AG04449 (cell line): ENCODE results near the gene MTOR.
"Not testable (repeated sequence)": the region's sequence is repeated elsewhere in the genome, so short reads cannot be mapped to it uniquely, and the experiment has no call there.

ENCODE experiments used
- CTCF ChIA-PET: fragments of 350-600 bp; formaldehyde crosslinking; extraction: SDS; loops from one replicate; lab custom pipeline; 2021; ENCODE audit warnings: antibody characterized with exemption; lab: Yijun Ruan, JAX
- POLR2A ChIA-PET: fragments of 400-600, 350-600 bp; formaldehyde crosslinking; extraction: SDS; loops from one replicate; lab custom pipeline; 2020; ENCODE audit warnings: antibody characterized with exemption, inconsistent platforms; lab: Yijun Ruan, JAX
- DNase-seq: peaks from one replicate; pipeline ENCODE4 v3.0.0-alpha.2; 2010; ENCODE audit warnings: low read depth, low spot score
- H3K4me3 ChIP-seq: 2 replicates; pipeline ENCODE4 v1.5.1; 2011; ENCODE audit warnings: low read depth, mild to moderate bottlenecking, control low read depth, low read length
- TF ChIP-seq, protein P1 (sequence below): IDR thresholded peaks from one replicate; pipeline ENCODE4 v1.5.1; 2011; ENCODE audit warnings: mild to moderate bottlenecking, moderate library complexity, low read length, control low read depth, inconsistent platforms; ENCODE audit not compliant: insufficient read depth; ENCODE audit errors: missing control alignments

Gene MTOR

DNA sequence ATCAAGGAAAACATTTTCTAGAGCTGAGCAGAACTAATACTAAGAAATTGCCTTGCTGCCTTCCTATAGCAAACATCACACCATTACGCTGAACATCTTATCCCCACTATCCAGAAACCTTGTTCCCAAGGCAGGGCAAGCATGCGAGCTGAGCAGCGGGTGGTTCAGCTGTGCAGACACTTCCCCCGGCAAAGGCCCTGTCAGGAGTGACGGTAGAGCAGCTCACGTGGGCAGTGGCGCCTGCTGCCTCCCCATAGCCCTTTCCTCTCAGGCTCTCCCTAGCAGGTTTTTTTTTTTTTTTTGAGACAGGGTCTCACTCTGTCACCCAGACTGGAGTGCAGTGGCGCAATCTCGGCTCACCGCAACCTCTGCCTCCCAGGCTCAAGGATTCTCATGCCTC, 86.9 kb downstream of the MTOR start:
- CTCF ChIA-PET, result no interaction called here
- H3K4me3 ChIP-seq, result no peak overlapping the region
- POLR2A ChIA-PET, result no interaction called here
- TF ChIP-seq, protein P1, sequence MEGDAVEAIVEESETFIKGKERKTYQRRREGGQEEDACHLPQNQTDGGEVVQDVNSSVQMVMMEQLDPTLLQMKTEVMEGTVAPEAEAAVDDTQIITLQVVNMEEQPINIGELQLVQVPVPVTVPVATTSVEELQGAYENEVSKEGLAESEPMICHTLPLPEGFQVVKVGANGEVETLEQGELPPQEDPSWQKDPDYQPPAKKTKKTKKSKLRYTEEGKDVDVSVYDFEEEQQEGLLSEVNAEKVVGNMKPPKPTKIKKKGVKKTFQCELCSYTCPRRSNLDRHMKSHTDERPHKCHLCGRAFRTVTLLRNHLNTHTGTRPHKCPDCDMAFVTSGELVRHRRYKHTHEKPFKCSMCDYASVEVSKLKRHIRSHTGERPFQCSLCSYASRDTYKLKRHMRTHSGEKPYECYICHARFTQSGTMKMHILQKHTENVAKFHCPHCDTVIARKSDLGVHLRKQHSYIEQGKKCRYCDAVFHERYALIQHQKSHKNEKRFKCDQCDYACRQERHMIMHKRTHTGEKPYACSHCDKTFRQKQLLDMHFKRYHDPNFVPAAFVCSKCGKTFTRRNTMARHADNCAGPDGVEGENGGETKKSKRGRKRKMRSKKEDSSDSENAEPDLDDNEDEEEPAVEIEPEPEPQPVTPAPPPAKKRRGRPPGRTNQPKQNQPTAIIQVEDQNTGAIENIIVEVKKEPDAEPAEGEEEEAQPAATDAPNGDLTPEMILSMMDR, result no peak
- no peak for DNase-seq

DNA sequence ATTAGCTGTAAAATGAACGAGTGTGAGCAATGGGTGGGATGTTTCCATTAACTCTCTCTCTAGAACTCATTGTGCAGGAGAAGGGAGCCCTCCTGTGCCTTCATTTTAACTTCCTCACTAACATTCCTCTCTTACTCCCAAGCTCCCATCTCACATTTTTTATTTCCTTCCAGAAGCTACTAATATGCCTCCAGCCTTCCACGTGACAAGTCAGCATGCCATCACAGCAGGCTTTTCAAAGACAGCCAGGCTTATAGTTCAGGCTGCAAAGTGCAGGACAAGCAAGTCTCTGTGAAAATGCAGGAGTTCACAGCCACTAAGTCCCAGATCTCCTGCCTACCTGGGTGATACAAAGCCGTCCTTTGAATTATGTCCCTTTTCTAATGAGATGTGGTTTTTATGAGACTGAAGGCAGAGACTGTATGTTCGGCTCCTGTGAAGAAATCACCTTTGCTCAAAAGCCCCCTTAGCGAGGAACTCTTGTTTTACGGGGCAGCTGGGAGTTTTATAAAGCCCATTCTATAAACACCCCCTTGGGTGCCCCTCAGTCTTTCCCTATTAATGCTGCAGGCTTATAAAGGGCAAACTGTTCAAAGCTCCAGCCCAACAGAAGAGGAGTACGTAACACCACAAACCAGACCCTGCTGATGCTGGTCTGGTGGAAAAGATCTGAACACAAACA, 87.9 kb downstream of the MTOR start:
- TF ChIP-seq, protein P1, result no peak
- no peak overlapping the region for H3K4me3 ChIP-seq
- no peak for DNase-seq
- POLR2A ChIA-PET, result interaction anchor here (1.0 kb wide), 1 partner anchor 479 kb away, joined by 4 read pairs; no protein-coding TSS in a partner anchor
- CTCF ChIA-PET, result interaction anchor here (1.0 to 1.1 kb wide), 2 partner anchors 12 to 137 kb away, joined by 3 to 5 read pairs; no protein-coding TSS in a partner anchor

DNA sequence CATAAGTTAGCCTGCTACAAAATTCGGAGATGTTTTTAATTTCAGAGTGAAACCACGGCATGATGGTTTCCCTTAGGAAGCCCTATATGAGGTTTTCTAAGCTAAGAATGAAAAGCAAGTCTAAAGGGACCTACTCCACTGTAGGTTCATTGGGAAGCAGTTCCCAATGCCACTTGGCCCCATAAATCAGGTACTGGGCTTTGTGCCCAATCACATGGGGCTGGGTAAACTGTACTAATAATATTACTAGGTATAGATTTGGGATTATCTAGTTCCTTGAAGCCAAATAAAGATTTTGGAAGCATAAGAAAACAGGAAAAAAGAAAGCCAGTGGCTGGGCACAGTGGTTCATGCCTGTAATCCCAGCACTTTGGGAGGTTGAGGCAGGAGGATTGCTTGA, 92.2 kb downstream of the MTOR start:
- TF ChIP-seq, protein P1, result no peak
- H3K4me3 ChIP-seq, result no peak overlapping the region
- ChIA-PET CTCF (interaction anchor here (0.6 to 1.7 kb wide), 4 partner anchors 8 to 132 kb away, joined by 3 to 8 read pairs (median 3); no protein-coding TSS in a partner anchor), POLR2A (no interaction called here)
- no peak for DNase-seq

DNA sequence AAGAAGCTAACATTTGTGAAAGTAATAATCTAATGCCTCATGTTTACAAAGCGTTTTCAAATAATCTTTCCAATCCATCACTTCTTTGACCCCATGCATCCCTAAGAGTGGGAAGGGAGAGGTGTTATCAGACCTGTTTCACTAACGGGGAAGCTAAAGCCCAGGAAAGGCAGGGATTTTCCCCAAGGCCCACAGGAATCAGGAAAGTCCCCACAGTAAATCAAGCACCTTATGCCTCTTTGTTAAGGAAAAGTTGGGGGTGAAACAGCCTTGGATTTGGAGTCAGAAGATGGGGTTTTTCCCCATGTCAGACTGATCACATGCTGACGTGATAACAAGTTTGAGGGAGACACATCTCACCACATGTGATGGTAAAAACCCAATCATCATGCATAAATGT, 93.1 kb downstream of the MTOR start:
- H3K4me3 ChIP-seq, result no peak overlapping the region
- TF ChIP-seq, protein P1, result no peak
- no peak for DNase-seq
- CTCF ChIA-PET, result interaction anchor here (1.0 to 1.7 kb wide), 3 partner anchors 9 to 131 kb away, joined by 3 to 8 read pairs (median 3); no protein-coding TSS in a partner anchor
- POLR2A ChIA-PET, result no interaction called here

DNA sequence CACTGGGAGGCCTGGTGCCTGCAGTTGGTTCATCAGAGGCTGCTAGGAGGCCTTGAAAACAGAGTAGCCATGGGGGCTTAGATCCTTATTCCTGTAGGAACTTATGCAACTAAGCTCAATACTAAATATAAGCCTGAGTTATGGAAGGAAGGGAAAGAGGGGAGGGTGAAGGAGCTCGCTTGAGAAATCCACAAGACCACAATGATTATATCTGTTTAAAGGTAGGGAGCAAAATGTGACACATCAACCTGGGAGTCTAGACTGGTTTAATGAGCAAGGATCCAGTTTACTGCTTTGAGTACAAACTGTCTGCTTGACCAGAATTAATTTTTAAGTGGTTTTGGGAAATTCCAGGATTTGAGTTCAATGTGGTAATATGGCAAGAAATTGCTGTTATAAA, 93.6 kb downstream of the MTOR start:
- no peak for DNase-seq
- ChIA-PET CTCF (interaction anchor here (1.0 to 1.7 kb wide), 4 partner anchors 9 to 131 kb away, joined by 3 to 8 read pairs (median 3); no protein-coding TSS in a partner anchor), POLR2A (no interaction called here)
- no peak overlapping the region for H3K4me3 ChIP-seq
- TF ChIP-seq, protein P1, result no peak

DNA sequence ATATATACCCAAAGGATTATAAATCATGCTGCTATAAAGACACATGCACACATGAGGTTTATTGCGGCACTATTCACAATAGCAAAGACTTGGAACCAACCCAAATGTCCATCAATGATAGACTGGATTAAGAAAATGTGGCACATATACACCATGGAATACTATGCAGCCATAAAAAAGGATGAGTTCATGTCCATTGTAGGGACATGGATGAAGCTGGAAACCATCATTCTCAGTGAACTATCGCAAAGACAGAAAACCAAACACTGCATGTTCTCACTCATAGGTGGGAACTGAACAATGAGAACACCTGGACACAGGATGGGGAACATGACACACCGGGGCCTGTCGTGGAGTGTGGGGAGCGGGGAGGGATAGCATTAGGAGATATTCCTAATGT, 95.6 kb downstream of the MTOR start:
- CTCF ChIA-PET, H3K4me3 ChIP-seq, DNase-seq, POLR2A ChIA-PET: not testable (repeated sequence)

DNA sequence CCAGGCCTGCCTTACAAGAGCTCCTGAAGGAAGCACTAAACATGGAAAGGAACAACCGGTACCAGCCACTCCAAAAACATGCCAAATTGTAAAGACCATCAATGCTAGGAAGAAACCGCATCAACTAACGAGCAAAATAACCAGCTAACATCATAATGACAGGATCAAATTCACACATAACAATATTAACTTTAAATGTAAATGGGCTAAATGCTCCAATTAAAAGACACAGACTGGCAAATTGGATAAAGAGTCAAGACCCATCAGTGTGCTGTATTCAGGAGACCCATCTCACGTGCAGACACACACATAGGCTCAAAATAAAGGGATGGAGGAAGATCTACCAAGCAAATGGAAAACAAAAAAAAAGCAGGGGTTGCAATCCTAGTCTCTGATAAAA, 99.6 kb downstream of the MTOR start:
- DNase-seq, POLR2A ChIA-PET, CTCF ChIA-PET, H3K4me3 ChIP-seq: not testable (repeated sequence)
